NCI-H1105 treated with DMSO at 0.1 percent for 48 hours (cell line): ENCODE measurements around the gene MPRIP.

Experiments
- DNase-seq: peaks from one replicate; lab custom pipeline; 2025; lab: John Stamatoyannopoulos, UW

The MPRIP gene

GRCh38 chr17:17029938-17030337, 12.3 kb upstream of the MPRIP start:
- no peak for DNase-seq

- no peak for DNase-seq
These were observed 11.6 kb upstream of the MPRIP start for GRCh38 chr17:17030515-17031211.

GRCh38 chr17:17032131-17032692, 10.0 kb upstream of the MPRIP start:
- no peak for DNase-seq

GRCh38 chr17:17033466-17033865, 8.8 kb upstream of the MPRIP start:
- no peak for DNase-seq

GRCh38 chr17:17034026-17034425, 8.2 kb upstream of the MPRIP start:
- no peak for DNase-seq

GRCh38 chr17:17034496-17035075, 7.7 kb upstream of the MPRIP start:
- no peak for DNase-seq

GRCh38 chr17:17035490-17035889, 6.8 kb upstream of the MPRIP start:
- no peak for DNase-seq

GRCh38 chr17:17035920-17036523, 6.2 kb upstream of the MPRIP start:
- DNase-seq, result no peak

- no peak for DNase-seq
These were observed 5.7 kb upstream of the MPRIP start for GRCh38 chr17:17036524-17036998.

GRCh38 chr17:17039911-17040310, 2.3 kb upstream of the MPRIP start:
- no peak for DNase-seq

GRCh38 chr17:17041018-17041521, 1.2 kb upstream of the MPRIP start:
- no peak for DNase-seq

- DNase-seq, result peak; percentile 95
These were observed 480 bp upstream of the MPRIP start for GRCh38 chr17:17041571-17042383.

GRCh38 chr17:17042851-17043460, 699 bp downstream of the MPRIP start:
- DNase-seq, result no peak

- no peak for DNase-seq
These were observed 1.4 kb downstream of the MPRIP start for GRCh38 chr17:17043461-17044271.

- DNase-seq, result no peak
These were observed 2.7 kb downstream of the MPRIP start for GRCh38 chr17:17044846-17045561.

GRCh38 chr17:17048106-17048505, 5.8 kb downstream of the MPRIP start:
- DNase-seq, result no peak

- no peak for DNase-seq
These were observed 8.4 kb downstream of the MPRIP start for GRCh38 chr17:17050346-17051345.

GRCh38 chr17:17051380-17051779, 9.1 kb downstream of the MPRIP start:
- DNase-seq, result no peak
